PFSK-1 (cell line): ENCODE results near the gene JAM3.

Experiments
- FOXP2 ChIP-seq: optimal IDR thresholded peaks from 2 replicates; pipeline ENCODE3; 2011; ENCODE audit warnings: borderline replicate concordance, control low read depth, inconsistent platforms; ENCODE audit not compliant: insufficient read depth; ENCODE audit errors: extremely low read length, extremely low read depth
- POLR2AphosphoS5 ChIP-seq: IDR thresholded peaks from 2 replicates; pipeline ENCODE4 v1.6.1; 2012; ENCODE audit warnings: low read depth, mild to moderate bottlenecking, control low read depth, low read length, moderate library complexity
- SIN3A ChIP-seq: IDR thresholded peaks from 2 replicates; pipeline ENCODE4 v1.6.1; 2012; ENCODE audit warnings: mild to moderate bottlenecking, low read length, moderate library complexity, borderline replicate concordance; ENCODE audit not compliant: insufficient read depth
- TAF1 ChIP-seq: IDR thresholded peaks from 2 replicates; pipeline ENCODE4 v1.6.1; 2012; ENCODE audit warnings: low read length, control low read depth, borderline replicate concordance; ENCODE audit not compliant: insufficient read depth
- TF ChIP-seq, protein P1 (sequence below), 2 experiments: IDR thresholded peaks; 2 replicates each; pipeline versions ENCODE4 v1.6.1 to v1.8.0; 2011 to 2012; ENCODE audit warnings: low read depth in 2 of 2, low read length in 2 of 2, control low read depth in 1 of 2, inconsistent platforms in 1 of 2, mild to moderate bottlenecking in 1 of 2, moderate library complexity in 1 of 2; ENCODE audit not compliant: insufficient read depth in 1 of 2

DNA sequence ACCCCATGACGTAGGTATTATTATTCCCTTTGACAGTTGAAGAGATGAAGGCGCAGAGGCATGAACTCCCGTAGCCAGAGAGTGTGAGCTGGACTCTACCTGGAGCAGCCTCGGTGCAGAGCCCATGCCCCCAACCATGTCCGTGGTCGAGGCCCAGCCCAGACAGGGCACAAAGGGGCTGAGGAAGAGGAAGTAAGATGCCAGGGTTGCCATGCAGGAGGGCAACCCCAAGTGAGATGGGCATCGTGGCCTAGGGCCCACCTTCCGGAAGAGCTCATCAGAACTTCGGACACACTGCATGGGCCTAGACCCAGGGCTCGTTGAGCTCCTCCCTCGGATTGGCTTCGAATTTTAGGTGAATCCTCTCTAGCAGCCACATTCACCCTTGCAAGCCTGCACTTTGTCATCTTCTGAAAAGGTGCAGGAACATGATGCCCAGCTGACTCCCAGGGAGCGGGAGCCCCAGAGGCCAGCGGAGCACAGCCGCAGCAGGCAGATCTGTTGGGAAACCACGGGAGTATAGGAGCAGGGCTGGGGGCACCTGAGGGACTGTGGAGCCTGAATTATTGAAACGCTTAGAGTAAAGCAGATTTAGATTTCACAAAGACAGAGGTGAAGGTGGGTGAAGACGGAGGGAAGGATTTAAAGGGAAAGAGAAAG, 29.0 kb upstream of the JAM3 start:
- TF ChIP-seq POLR2AphosphoS5 (no peak), TAF1 (no peak), FOXP2 (no peak), SIN3A (no peak)
- TF ChIP-seq, protein P1, sequence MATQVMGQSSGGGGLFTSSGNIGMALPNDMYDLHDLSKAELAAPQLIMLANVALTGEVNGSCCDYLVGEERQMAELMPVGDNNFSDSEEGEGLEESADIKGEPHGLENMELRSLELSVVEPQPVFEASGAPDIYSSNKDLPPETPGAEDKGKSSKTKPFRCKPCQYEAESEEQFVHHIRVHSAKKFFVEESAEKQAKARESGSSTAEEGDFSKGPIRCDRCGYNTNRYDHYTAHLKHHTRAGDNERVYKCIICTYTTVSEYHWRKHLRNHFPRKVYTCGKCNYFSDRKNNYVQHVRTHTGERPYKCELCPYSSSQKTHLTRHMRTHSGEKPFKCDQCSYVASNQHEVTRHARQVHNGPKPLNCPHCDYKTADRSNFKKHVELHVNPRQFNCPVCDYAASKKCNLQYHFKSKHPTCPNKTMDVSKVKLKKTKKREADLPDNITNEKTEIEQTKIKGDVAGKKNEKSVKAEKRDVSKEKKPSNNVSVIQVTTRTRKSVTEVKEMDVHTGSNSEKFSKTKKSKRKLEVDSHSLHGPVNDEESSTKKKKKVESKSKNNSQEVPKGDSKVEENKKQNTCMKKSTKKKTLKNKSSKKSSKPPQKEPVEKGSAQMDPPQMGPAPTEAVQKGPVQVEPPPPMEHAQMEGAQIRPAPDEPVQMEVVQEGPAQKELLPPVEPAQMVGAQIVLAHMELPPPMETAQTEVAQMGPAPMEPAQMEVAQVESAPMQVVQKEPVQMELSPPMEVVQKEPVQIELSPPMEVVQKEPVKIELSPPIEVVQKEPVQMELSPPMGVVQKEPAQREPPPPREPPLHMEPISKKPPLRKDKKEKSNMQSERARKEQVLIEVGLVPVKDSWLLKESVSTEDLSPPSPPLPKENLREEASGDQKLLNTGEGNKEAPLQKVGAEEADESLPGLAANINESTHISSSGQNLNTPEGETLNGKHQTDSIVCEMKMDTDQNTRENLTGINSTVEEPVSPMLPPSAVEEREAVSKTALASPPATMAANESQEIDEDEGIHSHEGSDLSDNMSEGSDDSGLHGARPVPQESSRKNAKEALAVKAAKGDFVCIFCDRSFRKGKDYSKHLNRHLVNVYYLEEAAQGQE (IDR thresholded peaks at IDR 0.05; ENCODE audit: insufficient read depth in 1 of 2, low read depth in 2 of 2, low read length in 2 of 2): no peak
